GM12878 (cell line): ENCODE results near the gene TOP1. TPM values are rescaled to one million over a fixed set of nuclear protein-coding genes. Genes with fewer than 3 reads are reported as not detected.

Experiments
- ATAC-seq: fragments of 200-7000 bp; cut with Tn5 transposase; 3 replicates; pipeline ENCODE4 v1.9.1; 2020; ENCODE audit warnings: mild to moderate bottlenecking, moderate library complexity
- BruUV-seq: library from RNA; stranded (reverse); fragments of 400-500 nt; replicated peaks from 2 replicates; lab custom pipeline; 2021; lab: Mats Ljungman, UMichigan
- CTCF ChIA-PET: fragments of 300-600 bp; sonication (Branson Sonifier 250); formaldehyde crosslinking; extraction: SDS; loops from one replicate; lab custom pipeline; 2021; ENCODE audit warnings: inconsistent platforms; lab: Yijun Ruan, JAX
- POLR2A ChIA-PET: fragments of 350-600 bp; formaldehyde crosslinking; extraction: SDS; loops from one replicate; lab custom pipeline; 2021; ENCODE audit warnings: inconsistent platforms; lab: Charles Lee
- RAD21 ChIA-PET: fragments of 300-600 bp; sonication (Branson Sonifier 250); formaldehyde crosslinking; loops from one replicate; lab custom pipeline; 2023; ENCODE audit warnings: antibody characterized with exemption; ENCODE audit not compliant: unreplicated experiment; lab: Charles Lee
- SMC1A ChIA-PET: fragments of 300-600 bp; sonication (Branson Sonifier 250); formaldehyde crosslinking; loops from one replicate; lab custom pipeline; 2023; ENCODE audit not compliant: unreplicated experiment, uncharacterized antibody; lab: Charles Lee
- DNase-seq: peaks from one replicate; pipeline ENCODE4 v3.0.0-alpha.2; 2011; ENCODE audit warnings: low read depth, low spot score
- FAIRE-seq: peaks from 3 replicates; lab custom pipeline; 2011; peaks lifted over from hg19 to GRCh38; lab: Jason Lieb, UNC
- H2AFZ ChIP-seq: 2 replicates; pipeline ENCODE4 v1.6.0; 2011; ENCODE audit warnings: low read depth, low read length, control low read depth; ENCODE audit not compliant: control insufficient read depth
- H3K27ac ChIP-seq: 2 replicates; pipeline ENCODE4 v1.5.1; 2011; ENCODE audit warnings: control low read depth; ENCODE audit not compliant: control insufficient read depth, insufficient read depth
- H3K27me3 ChIP-seq, 2 experiments: replicated peaks in 1 of 2; 2 replicates each; pipeline versions ENCODE4 v1.6.0 to v1.6.1; 2011; ENCODE audit warnings: low read length in 1 of 2; ENCODE audit not compliant: control insufficient read depth in 2 of 2, insufficient read depth in 2 of 2
- H3K36me3 ChIP-seq, 2 experiments: 2 replicates each; pipeline ENCODE4 v1.5.1; 2011; ENCODE audit warnings: low read length in 1 of 2; ENCODE audit not compliant: control insufficient read depth in 2 of 2, insufficient read depth in 2 of 2
- H3K4me1 ChIP-seq: 2 replicates; pipeline ENCODE4 v1.6.1; 2011; ENCODE audit warnings: mild to moderate bottlenecking, low read length, moderate library complexity, mixed read lengths; ENCODE audit not compliant: control insufficient read depth, insufficient read depth
- H3K4me2 ChIP-seq: 2 replicates; pipeline ENCODE4 v1.6.0; 2011; ENCODE audit warnings: control low read depth; ENCODE audit not compliant: control insufficient read depth, insufficient read depth
- H3K4me3 ChIP-seq: fragments of 200-600 bp; sonication (generic); 2 replicates; pipeline ENCODE4 v1.5.1; 2016
- H3K79me2 ChIP-seq: 2 replicates; pipeline ENCODE4 v1.6.0; 2011; ENCODE audit warnings: low read length; ENCODE audit not compliant: control insufficient read depth, insufficient read depth
- H3K9ac ChIP-seq: 2 replicates; pipeline ENCODE4 v1.8.0; 2011; ENCODE audit warnings: low read length, control low read depth, mixed read lengths; ENCODE audit not compliant: control insufficient read depth, insufficient read depth
- H3K9me3 ChIP-seq: replicated peaks from 3 replicates; pipeline ENCODE4 v1.5.1; 2011; ENCODE audit warnings: mild to moderate bottlenecking, low read length; ENCODE audit not compliant: control insufficient read depth, insufficient read depth
- H4K20me1 ChIP-seq: 2 replicates; pipeline ENCODE4 v1.6.0; 2011; ENCODE audit not compliant: control insufficient read depth, insufficient read depth
- FOS ChIP-seq: IDR thresholded peaks from 3 replicates; pipeline ENCODE4 v1.6.1; 2011; ENCODE audit warnings: borderline replicate concordance; ENCODE audit not compliant: insufficient read length; ENCODE audit errors: extremely low read depth
- POLR2AphosphoS2 ChIP-seq: IDR thresholded peaks from 2 replicates; pipeline ENCODE4 v1.6.1; 2011; ENCODE audit warnings: low read depth, mild to moderate bottlenecking, low read length, improper control_type of control experiment, moderate library complexity
- RELA ChIP-seq: fragments of 450-650 bp; IDR thresholded peaks from 2 replicates; pipeline ENCODE4 v1.8.0; 2014; ENCODE audit warnings: borderline replicate concordance; ENCODE audit not compliant: partially characterized antibody
- WGBS: methylation state at CpG from one replicate; pipeline ENCODE4 v1.1.6; 2016; ENCODE audit warnings: low lambda C conversion rate; ENCODE audit not compliant: insufficient replicate concordance, insufficient coverage; ENCODE audit errors: missing lambda C conversion rate; 5-methylcytosine and 5-hydroxymethylcytosine counted together
- in situ Hi-C: fragments of 300-500 bp; cut with MboI; formaldehyde crosslinking; loops from 9 replicates; pipeline ENCODE4 v1.14.3; 2018; ENCODE audit warnings: mixed read lengths
- intact Hi-C: fragments of 100-400 bp; cut with micrococcal nuclease; formaldehyde crosslinking; loops from one replicate; pipeline ENCODE4 v1.14.2; 2022; ENCODE audit not compliant: unreplicated experiment
- polyA plus RNA-seq, 11 experiments: library from polyadenylated mRNA; depleted of rRNA in 4 of 11; unstranded in 6 of 11; stranded (reverse) in 5 of 11; fragments of >200 nt; fragmentation: Nextera tagmentation in 4 of 11; fragmentation: Illumina TruSeq in 1 of 11; extraction: Ambion mirVana in 4 of 11; extraction: Trizol in 1 of 11; gene quantifications; 1 replicate in 1 of 11; 2 replicates in 10 of 11; pipeline versions ENCODE4 v1.2.1 to v1.2.3, GENCODE V29; 2011 to 2016; ENCODE audit warnings: inconsistent platforms in 2 of 11, missing spikeins in 2 of 11, low read depth in 1 of 11
- total RNA-seq, 4 experiments: library from RNA; depleted of rRNA in 3 of 4; stranded (reverse); fragments of >200 nt in 3 of 4; fragmentation: Illumina TruSeq in 1 of 4; extraction: Trizol in 1 of 4; gene quantifications; 2 replicates each; pipeline versions ENCODE4 v1.2.1 to v1.2.3, GENCODE V29; 2013 to 2021
- TF ChIP-seq, protein P1 (sequence below): fragments of 450-650 bp; IDR thresholded peaks from 2 replicates; pipeline ENCODE4 v1.6.1; 2017; ENCODE audit warnings: mild to moderate bottlenecking
- TF ChIP-seq, protein P2 (sequence below): fragments of 450-650 bp; IDR thresholded peaks from 2 replicates; pipeline ENCODE4 v1.6.1; 2017; ENCODE audit warnings: antibody characterized with exemption, mild to moderate bottlenecking, moderate library complexity

TOP1 gene
- total and polyA plus RNA-seq, 10 of the 15 experiments (the other 5 are each of a cell fraction or from before 2014, with no cell fraction given): 21.5 to 128 (median 47.3) TPM

DNA sequence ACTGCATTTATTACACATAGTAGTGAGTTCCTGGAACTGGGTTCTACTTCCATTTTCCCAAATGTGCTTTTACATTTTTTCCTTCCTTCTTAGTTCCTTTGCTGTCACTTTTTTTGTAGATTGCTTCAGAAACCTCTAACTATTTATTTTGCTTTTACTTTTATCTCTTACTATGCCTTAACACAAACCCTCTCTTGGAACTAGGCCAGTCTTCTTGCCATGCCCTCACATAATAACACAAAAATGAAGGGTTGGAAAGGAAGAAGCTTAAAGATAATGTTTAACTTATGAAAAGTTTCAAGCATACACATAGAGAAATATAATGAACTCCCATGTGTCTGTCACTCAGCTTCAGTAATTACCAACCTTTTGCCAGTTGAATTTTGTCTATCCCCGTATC is 27.1 kb downstream of the TOP1 start:
- ChIA-PET CTCF (interaction anchor here (1.0 to 3.0 kb wide), 3 partner anchors 9 to 64 kb away, joined by 3 to 23 read pairs (median 4); no protein-coding TSS in a partner anchor), POLR2A (interaction anchor here (0.5 to 0.7 kb wide), 2 partner anchors 11 to 83 kb away, joined by 3 to 6 read pairs; no protein-coding TSS in a partner anchor), SMC1A (interaction anchor here (0.7 to 4.7 kb wide), 3 partner anchors 9 to 65 kb away, joined by 3 to 42 read pairs (median 22); no protein-coding TSS in a partner anchor), RAD21 (interaction anchor here (1.2 to 3.7 kb wide), 3 partner anchors 9 to 64 kb away, joined by 3 to 29 read pairs (median 11); no protein-coding TSS in a partner anchor)
- H3K4me3 ChIP-seq: no peak overlapping the region
- H3K36me3 ChIP-seq: peaks cover 2 to 19% of the 10 kb centered on the region in 2 experiments; a peak in 3 of 4 replicates
- ATAC-seq (no peak), DNase-seq (no peak), FAIRE-seq (no peak)
- intact Hi-C loops (no loop called here), in situ Hi-C loops (no loop called here)
- H3K9me3 ChIP-seq: peaks cover 6% of the 10 kb centered on the region; the same call in 2 of the 3 replicates
- peaks cover 16% of the 10 kb centered on the region for H3K4me1 ChIP-seq
- no TSS peak for BruUV-seq
- H4K20me1 ChIP-seq: no peaks in the 10 kb centered on the region
- WGBS: 100% methylated on average over 1 of the region's 1 CpG
- H3K27ac ChIP-seq: no peak overlapping the region
- H3K79me2 ChIP-seq: peaks cover 88% of the 10 kb centered on the region
- no peak overlapping the region for H2AFZ ChIP-seq
- H3K9ac ChIP-seq: no peak overlapping the region
- no peaks in the 10 kb centered on the region for H3K27me3 ChIP-seq
- no peak overlapping the region for H3K4me2 ChIP-seq
- TF ChIP-seq RELA (no peak), POLR2AphosphoS2 (no peak), FOS (no peak)
- TF ChIP-seq, protein P1, sequence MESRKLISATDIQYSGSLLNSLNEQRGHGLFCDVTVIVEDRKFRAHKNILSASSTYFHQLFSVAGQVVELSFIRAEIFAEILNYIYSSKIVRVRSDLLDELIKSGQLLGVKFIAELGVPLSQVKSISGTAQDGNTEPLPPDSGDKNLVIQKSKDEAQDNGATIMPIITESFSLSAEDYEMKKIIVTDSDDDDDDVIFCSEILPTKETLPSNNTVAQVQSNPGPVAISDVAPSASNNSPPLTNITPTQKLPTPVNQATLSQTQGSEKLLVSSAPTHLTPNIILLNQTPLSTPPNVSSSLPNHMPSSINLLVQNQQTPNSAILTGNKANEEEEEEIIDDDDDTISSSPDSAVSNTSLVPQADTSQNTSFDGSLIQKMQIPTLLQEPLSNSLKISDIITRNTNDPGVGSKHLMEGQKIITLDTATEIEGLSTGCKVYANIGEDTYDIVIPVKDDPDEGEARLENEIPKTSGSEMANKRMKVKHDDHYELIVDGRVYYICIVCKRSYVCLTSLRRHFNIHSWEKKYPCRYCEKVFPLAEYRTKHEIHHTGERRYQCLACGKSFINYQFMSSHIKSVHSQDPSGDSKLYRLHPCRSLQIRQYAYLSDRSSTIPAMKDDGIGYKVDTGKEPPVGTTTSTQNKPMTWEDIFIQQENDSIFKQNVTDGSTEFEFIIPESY: no peak
- TF ChIP-seq, protein P2, sequence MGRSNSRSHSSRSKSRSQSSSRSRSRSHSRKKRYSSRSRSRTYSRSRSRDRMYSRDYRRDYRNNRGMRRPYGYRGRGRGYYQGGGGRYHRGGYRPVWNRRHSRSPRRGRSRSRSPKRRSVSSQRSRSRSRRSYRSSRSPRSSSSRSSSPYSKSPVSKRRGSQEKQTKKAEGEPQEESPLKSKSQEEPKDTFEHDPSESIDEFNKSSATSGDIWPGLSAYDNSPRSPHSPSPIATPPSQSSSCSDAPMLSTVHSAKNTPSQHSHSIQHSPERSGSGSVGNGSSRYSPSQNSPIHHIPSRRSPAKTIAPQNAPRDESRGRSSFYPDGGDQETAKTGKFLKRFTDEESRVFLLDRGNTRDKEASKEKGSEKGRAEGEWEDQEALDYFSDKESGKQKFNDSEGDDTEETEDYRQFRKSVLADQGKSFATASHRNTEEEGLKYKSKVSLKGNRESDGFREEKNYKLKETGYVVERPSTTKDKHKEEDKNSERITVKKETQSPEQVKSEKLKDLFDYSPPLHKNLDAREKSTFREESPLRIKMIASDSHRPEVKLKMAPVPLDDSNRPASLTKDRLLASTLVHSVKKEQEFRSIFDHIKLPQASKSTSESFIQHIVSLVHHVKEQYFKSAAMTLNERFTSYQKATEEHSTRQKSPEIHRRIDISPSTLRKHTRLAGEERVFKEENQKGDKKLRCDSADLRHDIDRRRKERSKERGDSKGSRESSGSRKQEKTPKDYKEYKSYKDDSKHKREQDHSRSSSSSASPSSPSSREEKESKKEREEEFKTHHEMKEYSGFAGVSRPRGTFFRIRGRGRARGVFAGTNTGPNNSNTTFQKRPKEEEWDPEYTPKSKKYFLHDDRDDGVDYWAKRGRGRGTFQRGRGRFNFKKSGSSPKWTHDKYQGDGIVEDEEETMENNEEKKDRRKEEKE: no peak
